MM.1S (cell line): ENCODE results near the gene GRIK4.

Experiments used
- EZH2 ChIP-seq: fragments of 300-600 bp; sonication (generic); optimal IDR thresholded peaks from 2 replicates; pipeline ENCODE3; 2017; ENCODE audit warnings: low read depth, mild to moderate bottlenecking, antibody characterized with exemption, low read length, mixed read lengths
- EZH2phosphoT487 ChIP-seq: fragments of 300-600 bp; sonication (generic); IDR thresholded peaks from 2 replicates; pipeline ENCODE4 v1.6.1; 2018; ENCODE audit warnings: antibody characterized with exemption, low read length
- TF ChIP-seq, protein P1 (sequence below): fragments of 300-600 bp; sonication (generic); IDR thresholded peaks from 2 replicates; pipeline ENCODE4 v1.5.1; 2016; ENCODE audit warnings: antibody characterized with exemption, low read length, mixed read lengths

DNA sequence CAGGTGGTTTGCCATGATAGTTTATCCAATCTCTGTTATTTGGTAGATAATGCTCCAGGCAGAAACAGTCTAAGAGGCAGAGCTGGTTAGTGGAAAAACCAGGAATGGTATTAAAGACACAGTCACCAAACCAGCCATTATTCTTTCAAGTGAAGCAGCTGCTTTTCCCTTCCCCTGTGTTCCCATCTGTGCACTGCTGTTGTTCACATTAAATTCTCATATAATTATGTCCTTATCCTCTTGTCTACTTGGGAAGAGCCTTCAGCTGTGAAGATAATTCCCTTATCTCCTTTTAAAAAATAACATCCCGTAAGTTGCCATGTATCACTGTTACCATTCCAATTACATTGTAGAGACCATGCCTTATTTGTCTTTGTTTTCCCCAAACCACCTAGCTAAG, 507.2 kb downstream of the GRIK4 start:
- TF ChIP-seq, protein P1, sequence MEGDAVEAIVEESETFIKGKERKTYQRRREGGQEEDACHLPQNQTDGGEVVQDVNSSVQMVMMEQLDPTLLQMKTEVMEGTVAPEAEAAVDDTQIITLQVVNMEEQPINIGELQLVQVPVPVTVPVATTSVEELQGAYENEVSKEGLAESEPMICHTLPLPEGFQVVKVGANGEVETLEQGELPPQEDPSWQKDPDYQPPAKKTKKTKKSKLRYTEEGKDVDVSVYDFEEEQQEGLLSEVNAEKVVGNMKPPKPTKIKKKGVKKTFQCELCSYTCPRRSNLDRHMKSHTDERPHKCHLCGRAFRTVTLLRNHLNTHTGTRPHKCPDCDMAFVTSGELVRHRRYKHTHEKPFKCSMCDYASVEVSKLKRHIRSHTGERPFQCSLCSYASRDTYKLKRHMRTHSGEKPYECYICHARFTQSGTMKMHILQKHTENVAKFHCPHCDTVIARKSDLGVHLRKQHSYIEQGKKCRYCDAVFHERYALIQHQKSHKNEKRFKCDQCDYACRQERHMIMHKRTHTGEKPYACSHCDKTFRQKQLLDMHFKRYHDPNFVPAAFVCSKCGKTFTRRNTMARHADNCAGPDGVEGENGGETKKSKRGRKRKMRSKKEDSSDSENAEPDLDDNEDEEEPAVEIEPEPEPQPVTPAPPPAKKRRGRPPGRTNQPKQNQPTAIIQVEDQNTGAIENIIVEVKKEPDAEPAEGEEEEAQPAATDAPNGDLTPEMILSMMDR: no peak
- no peak for TF ChIP-seq EZH2phosphoT487
- TF ChIP-seq EZH2: no peak
